Fibroblast of lung (primary cell): ENCODE data around the gene TPD52L1. TPM values are rescaled to one million over a fixed set of nuclear protein-coding genes. Genes with fewer than 3 reads are reported as not detected.

Experiments
- DNase-seq, 2 donors: peaks; one replicate each; pipeline versions ENCODE4 v3.0.0 to v3.0.0-alpha.2; 2010; ENCODE audit warnings: low read depth in 2 of 2
- H2AFZ ChIP-seq: 2 replicates; pipeline ENCODE4 v1.5.1; 2012; ENCODE audit warnings: low read length, control low read depth, inconsistent platforms
- H3K27ac ChIP-seq: 2 replicates; pipeline ENCODE4 v1.5.1; 2011; ENCODE audit warnings: low read length, control low read depth; ENCODE audit not compliant: insufficient read depth
- H3K27me3 ChIP-seq: 2 replicates; pipeline ENCODE4 v1.5.1; 2011; ENCODE audit warnings: mild to moderate bottlenecking, low read length; ENCODE audit not compliant: control insufficient read depth, insufficient read depth
- H3K36me3 ChIP-seq: 2 replicates; pipeline ENCODE4 v1.5.1; 2011; ENCODE audit warnings: low read length; ENCODE audit not compliant: control insufficient read depth, insufficient read depth
- H3K4me1 ChIP-seq: 2 replicates; pipeline ENCODE4 v1.5.1; 2011; ENCODE audit warnings: low read length; ENCODE audit not compliant: control insufficient read depth, insufficient read depth; ENCODE audit errors: extremely low read depth
- H3K4me2 ChIP-seq: 2 replicates; pipeline ENCODE4 v1.5.1; 2011; ENCODE audit warnings: low read length, control low read depth; ENCODE audit not compliant: insufficient read depth; ENCODE audit errors: extremely low read depth
- H3K4me3 ChIP-seq, 4 experiments: fragments of 200-600 bp in 1 of 4; sonication (generic) in 1 of 4; replicated peaks in 1 of 4; 2 replicates each; pipeline ENCODE4 v1.5.1; 2011 to 2016; ENCODE audit warnings: low read length in 4 of 4, low read depth in 3 of 4, mild to moderate bottlenecking in 3 of 4, control low read depth in 2 of 4, inconsistent platforms in 1 of 4, mixed read lengths in 1 of 4; ENCODE audit not compliant: insufficient read depth in 1 of 4; ENCODE audit errors: control extremely low read depth in 1 of 4
- H3K79me2 ChIP-seq: 2 replicates; pipeline ENCODE4 v1.5.1; 2012; ENCODE audit warnings: mild to moderate bottlenecking, low read length, inconsistent platforms; ENCODE audit not compliant: control insufficient read depth, insufficient read depth
- H3K9ac ChIP-seq: 2 replicates; pipeline ENCODE4 v1.5.1; 2011; ENCODE audit warnings: mild to moderate bottlenecking, low read length, control low read depth; ENCODE audit not compliant: insufficient read depth
- H3K9me3 ChIP-seq: 2 replicates; pipeline ENCODE4 v1.5.1; 2012; ENCODE audit warnings: low read depth, low read length; ENCODE audit not compliant: control insufficient read depth, insufficient read depth
- H4K20me1 ChIP-seq: 2 replicates; pipeline ENCODE4 v1.5.1; 2011; ENCODE audit warnings: low read length; ENCODE audit not compliant: control insufficient read depth, insufficient read depth; ENCODE audit errors: extremely low read depth
- EZH2 ChIP-seq: IDR thresholded peaks from 2 replicates; pipeline ENCODE4 v1.5.1; 2012; ENCODE audit warnings: low read length, control low read depth, mild to moderate bottlenecking; ENCODE audit errors: missing control alignments
- polyA plus RNA-seq, 2 donors: library from polyadenylated mRNA; depleted of rRNA in 1 of 2; stranded (reverse) in 1 of 2; unstranded in 1 of 2; fragments of >200 nt; gene quantifications; 2 replicates each; pipeline ENCODE4 v1.2.1, GENCODE V29; 2011 to 2012; ENCODE audit warnings: missing spikeins in 1 of 2
- total RNA-seq: library from RNA; depleted of rRNA; stranded (reverse); fragments of >200 nt; gene quantifications from 2 replicates; pipeline ENCODE4 v1.2.1, GENCODE V29; 2014
- TF ChIP-seq, protein P1 (sequence below), 2 donors: IDR thresholded peaks in 1 of 2; conservative IDR thresholded peaks in 1 of 2; 1 replicate in 1 of 2; 2 replicates in 1 of 2; pipeline ENCODE4 v1.5.1; 2011 to 2012; ENCODE audit warnings: low read length in 2 of 2, control low read depth in 1 of 2, inconsistent platforms in 1 of 2, low read depth in 1 of 2, mild to moderate bottlenecking in 1 of 2

Gene TPD52L1
- total and polyA plus RNA-seq, 2 donors (not counting 1 experiment from before 2014, with no cell fraction given): 41.0 to 75.9 TPM

DNA sequence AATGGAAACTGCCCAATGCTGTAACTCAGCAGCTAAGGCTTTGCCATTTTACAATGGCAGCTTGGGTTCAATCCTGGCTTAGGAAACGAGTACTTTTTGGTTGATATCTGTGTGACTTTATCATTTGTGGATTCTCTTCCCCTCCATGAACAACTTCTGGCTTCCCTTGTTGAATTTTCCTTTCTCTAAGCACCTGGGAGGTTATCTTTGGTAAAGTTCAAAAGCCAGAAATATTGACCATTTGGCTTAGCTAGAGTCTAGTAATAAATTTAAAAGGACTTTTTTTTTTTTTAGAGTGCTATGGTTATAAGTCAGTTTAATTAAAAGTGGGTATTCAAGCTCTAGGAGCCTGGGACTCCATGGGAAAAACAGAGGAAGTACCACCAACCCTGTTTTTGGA is 31.7 kb upstream of the TPD52L1 start:
- H2AFZ ChIP-seq: no peak overlapping the region

DNA sequence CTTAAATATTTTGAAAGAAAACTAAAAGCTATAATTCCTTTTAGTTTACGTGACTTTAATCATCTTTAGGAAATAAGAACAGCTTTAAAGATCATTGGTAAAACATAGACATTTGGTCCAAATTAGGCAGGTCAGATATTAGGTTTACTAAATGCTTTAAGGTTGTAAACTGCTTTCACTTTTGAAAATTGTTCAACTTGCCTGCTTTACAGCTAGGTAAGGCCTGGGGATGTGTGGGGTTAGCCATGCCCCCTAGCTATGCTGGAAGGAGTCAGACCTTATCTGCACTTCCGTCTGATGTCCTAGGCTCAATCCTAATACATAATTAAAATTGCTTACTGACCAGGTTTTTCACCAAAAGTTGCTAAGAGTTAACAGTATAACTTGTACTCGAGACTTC is 30.5 kb upstream of the TPD52L1 start:
- no peak overlapping the region for H2AFZ ChIP-seq
- H3K9ac ChIP-seq: no peak overlapping the region
- no peaks in the 10 kb centered on the region for H3K27me3 ChIP-seq
- no peak for DNase-seq
- H3K4me1 ChIP-seq: no peaks in the 10 kb centered on the region
- no peak overlapping the region for H3K4me2 ChIP-seq
- H3K79me2 ChIP-seq: no peaks in the 10 kb centered on the region
- H3K27ac ChIP-seq: no peak overlapping the region
- no peaks in the 10 kb centered on the region for H3K9me3 ChIP-seq
- H4K20me1 ChIP-seq: no peaks in the 10 kb centered on the region
- no peaks in the 10 kb centered on the region for H3K36me3 ChIP-seq
- H3K4me3 ChIP-seq: no peak overlapping the region
- TF ChIP-seq, protein P1, sequence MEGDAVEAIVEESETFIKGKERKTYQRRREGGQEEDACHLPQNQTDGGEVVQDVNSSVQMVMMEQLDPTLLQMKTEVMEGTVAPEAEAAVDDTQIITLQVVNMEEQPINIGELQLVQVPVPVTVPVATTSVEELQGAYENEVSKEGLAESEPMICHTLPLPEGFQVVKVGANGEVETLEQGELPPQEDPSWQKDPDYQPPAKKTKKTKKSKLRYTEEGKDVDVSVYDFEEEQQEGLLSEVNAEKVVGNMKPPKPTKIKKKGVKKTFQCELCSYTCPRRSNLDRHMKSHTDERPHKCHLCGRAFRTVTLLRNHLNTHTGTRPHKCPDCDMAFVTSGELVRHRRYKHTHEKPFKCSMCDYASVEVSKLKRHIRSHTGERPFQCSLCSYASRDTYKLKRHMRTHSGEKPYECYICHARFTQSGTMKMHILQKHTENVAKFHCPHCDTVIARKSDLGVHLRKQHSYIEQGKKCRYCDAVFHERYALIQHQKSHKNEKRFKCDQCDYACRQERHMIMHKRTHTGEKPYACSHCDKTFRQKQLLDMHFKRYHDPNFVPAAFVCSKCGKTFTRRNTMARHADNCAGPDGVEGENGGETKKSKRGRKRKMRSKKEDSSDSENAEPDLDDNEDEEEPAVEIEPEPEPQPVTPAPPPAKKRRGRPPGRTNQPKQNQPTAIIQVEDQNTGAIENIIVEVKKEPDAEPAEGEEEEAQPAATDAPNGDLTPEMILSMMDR (conservative IDR thresholded peaks at IDR 0.05 in 1 of 2, IDR thresholded peaks at IDR 0.05 in 1 of 2; ENCODE audit: low read depth in 1 of 2, low read length in 2 of 2): no peak
- no peak for TF ChIP-seq EZH2

More for the DNA sequence above, 31.7 kb upstream of the TPD52L1 start:
- Histone ChIP-seq H4K20me1 (no peaks in the 10 kb centered on the region), H3K27me3 (no peaks in the 10 kb centered on the region), H3K79me2 (no peaks in the 10 kb centered on the region), H3K4me2 (no peak overlapping the region), H3K4me3 (no peak overlapping the region), H3K9ac (no peak overlapping the region), H3K36me3 (no peaks in the 10 kb centered on the region), H3K9me3 (no peaks in the 10 kb centered on the region), H3K4me1 (no peaks in the 10 kb centered on the region), H3K27ac (no peak overlapping the region)
- DNase-seq: no peak
- TF ChIP-seq, protein P1 (conservative IDR thresholded peaks at IDR 0.05 in 1 of 2, IDR thresholded peaks at IDR 0.05 in 1 of 2; ENCODE audit: low read depth in 1 of 2, low read length in 2 of 2): no peak
- TF ChIP-seq EZH2: no peak

DNA sequence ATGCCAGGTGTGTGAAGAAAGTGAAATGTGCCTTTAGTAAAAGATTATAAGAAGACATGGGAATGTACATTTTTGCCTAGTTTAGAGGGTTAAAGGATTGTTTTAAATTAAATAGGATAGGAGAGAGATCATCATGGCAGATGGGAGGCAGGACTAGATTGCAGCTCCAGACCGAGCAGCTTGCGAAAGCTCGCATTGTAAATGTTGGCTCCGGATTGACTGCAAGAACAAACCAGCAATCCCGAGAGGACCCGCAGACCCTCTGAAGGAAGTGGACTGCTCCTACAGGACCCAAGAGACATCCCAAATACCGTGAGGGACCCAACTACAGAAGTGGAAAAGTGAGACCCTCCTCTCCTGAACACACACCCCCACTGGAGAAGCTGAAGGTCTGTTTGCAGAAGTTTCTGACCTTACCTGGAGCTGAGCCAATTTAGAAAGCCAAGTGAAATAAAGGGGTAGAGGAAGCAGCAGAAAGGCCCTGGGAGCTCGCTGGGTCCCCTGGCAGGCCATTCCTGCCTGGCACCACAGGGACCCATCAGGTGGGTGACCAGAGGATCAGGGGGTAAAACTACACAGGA is 30.0 kb upstream of the TPD52L1 start:
- H3K4me3 ChIP-seq: no peak overlapping the region
- TF ChIP-seq EZH2: no peak
- TF ChIP-seq, protein P1 (conservative IDR thresholded peaks at IDR 0.05 in 1 of 2, IDR thresholded peaks at IDR 0.05 in 1 of 2; ENCODE audit: low read depth in 1 of 2, low read length in 2 of 2): no peak
- no peaks in the 10 kb centered on the region for H3K36me3 ChIP-seq
- H3K9me3 ChIP-seq: no peaks in the 10 kb centered on the region
- no peak overlapping the region for H3K27ac ChIP-seq
- H2AFZ ChIP-seq: no peak overlapping the region
- no peak overlapping the region for H3K4me2 ChIP-seq
- DNase-seq: no peak
- H3K9ac ChIP-seq: no peak overlapping the region
- H3K4me1 ChIP-seq: no peaks in the 10 kb centered on the region
- H4K20me1 ChIP-seq: no peaks in the 10 kb centered on the region
- no peaks in the 10 kb centered on the region for H3K79me2 ChIP-seq
- H3K27me3 ChIP-seq: no peaks in the 10 kb centered on the region
